ENCODE data around the gene PLPP3.

DNA sequence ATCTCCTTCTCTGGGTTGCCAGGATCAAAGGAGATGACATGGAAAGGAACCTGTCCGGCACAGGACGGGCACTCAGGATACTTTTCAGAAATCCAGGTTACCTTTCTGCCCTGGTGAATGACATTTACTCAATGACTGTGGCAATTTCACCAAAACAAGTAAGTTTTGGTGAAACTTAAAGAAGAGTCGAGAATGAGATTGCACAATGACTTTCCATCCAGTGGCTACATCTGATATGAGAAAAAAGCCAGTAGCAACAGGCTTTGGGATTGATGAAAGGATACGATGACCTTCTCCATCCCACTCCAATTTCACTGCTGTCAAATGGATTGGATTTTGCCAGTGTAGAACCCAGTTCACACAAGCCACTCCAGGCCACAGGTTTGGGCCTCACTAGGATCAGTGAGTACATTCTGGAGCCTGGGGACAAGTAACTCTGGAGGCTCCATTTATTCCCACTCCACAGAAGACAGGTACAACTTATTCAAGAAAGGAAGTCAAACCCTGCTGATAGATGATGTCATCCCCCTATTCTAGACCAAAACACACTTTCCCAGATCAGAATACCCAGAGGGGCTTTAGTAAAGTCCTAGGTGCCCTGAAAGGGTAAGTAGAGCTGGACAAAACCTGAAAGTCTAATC, 63.3 kb downstream of the PLPP3 start:
- TF ChIP-seq POLR2A (IDR thresholded peaks at IDR 0.05) (no peak), CTCF (IDR thresholded peaks at IDR 0.05) (no peak)

All from esophagus squamous epithelium (tissue), 4 donors.